GM12801 (cell line): ENCODE measurements around the gene SPTB.

Experiments
- TF ChIP-seq, protein P1 (sequence below): IDR thresholded peaks from one replicate; pipeline ENCODE4 v1.5.1; 2011; ENCODE audit warnings: control low read depth; ENCODE audit not compliant: insufficient read length; ENCODE audit errors: extremely low read depth

SPTB gene

DNA sequence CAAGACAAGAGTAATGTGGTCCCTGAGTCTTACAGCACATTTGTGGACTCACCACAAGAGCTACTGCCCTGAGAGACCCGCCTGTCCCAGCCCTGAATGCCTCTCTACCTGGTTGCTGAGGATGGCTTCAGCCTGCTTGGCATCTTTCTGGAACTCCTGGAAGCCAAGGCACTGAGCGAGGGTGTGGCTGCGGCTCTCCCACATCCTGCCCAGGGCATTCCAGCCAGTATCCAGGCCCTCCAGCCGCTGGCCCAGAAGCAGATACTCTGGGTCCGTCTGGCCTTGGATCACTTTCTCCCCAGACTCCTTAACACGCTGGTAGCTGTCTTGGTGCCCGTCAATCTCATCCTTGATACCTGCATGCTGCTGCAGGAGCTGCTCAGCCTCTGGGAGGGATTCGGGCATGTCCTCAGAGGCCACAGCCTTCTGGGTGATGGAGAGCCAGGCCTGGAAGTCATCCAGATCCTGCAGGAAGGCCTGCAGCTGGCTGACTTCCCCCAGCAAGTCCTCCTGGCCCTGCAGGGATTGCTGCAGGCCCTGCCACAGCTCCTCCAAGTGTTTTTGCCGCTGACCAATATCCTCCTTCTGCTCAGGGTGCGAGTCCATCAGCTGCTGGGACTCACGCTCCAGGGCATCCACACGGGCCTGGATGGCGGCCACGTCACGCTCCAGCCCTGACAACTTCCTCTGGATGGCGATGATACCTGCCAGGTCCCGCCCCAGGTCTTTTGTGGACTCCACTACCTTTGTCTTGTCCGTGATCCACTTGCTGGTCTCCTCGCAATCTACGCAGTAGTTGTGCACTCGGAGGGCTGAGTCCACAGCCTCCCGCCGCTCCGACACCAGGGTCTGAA is 93.2 kb downstream of the SPTB start:
- TF ChIP-seq, protein P1, sequence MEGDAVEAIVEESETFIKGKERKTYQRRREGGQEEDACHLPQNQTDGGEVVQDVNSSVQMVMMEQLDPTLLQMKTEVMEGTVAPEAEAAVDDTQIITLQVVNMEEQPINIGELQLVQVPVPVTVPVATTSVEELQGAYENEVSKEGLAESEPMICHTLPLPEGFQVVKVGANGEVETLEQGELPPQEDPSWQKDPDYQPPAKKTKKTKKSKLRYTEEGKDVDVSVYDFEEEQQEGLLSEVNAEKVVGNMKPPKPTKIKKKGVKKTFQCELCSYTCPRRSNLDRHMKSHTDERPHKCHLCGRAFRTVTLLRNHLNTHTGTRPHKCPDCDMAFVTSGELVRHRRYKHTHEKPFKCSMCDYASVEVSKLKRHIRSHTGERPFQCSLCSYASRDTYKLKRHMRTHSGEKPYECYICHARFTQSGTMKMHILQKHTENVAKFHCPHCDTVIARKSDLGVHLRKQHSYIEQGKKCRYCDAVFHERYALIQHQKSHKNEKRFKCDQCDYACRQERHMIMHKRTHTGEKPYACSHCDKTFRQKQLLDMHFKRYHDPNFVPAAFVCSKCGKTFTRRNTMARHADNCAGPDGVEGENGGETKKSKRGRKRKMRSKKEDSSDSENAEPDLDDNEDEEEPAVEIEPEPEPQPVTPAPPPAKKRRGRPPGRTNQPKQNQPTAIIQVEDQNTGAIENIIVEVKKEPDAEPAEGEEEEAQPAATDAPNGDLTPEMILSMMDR, result no peak

DNA sequence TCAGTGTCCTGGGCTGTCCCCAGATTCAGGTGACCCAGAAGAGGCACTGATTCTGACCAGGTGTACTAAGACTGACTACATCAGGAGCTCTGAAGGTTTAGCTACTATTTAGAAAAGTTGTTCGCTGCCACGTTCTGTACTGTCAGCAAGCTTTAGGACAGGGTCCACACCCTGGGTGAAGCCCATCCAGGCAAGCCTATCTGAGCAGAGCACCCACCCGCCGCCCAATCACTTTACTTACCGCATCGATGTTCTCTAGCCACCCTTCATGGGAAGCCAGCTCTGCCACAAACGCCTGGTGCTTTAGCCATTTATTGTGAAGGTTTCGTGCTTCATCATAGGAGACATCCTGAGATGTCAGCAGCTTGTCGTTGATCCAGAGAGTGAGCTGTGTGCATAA is 95.7 kb downstream of the SPTB start:
- TF ChIP-seq, protein P1, result no peak

DNA sequence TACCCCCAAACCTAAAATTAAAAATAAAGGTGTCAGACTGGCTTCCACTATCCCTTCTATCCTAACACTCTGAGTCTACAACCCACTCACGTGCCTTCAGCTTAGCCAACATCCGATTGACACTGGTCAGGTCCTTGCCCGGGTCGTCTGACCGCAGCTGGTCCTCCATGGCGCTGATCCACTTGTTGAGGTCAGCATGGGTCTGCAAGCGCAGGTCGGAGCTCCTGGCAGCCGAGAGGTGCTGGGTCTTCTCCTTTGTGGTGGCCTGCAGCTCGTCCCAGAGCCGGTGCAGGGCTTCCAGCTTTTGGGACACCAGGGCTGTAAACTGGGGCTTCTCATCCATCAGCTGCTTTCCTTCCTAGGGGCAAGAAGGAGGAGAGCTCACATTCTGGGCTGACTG is 97.5 kb downstream of the SPTB start:
- TF ChIP-seq, protein P1, result no peak

DNA sequence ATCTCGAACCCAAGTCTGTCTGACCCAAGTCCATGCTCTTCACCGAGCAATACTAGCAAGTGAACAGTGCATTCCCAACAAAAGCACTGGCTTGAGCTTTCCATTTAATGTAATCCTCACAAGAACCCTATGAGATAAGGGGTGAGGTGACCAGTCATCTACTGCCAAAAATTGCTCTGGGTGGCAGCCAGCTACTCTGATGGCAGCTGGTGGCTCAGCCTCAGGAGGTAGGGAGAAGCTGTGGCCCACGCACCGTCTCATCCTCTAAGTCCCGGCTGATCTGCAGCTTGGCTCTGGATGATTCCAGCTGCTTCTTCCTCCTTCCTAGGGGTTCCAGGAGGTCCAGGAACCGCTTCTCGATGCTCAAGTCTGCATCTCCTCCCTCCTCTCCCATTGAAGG is 100.2 kb downstream of the SPTB start:
- TF ChIP-seq, protein P1, result no peak

DNA sequence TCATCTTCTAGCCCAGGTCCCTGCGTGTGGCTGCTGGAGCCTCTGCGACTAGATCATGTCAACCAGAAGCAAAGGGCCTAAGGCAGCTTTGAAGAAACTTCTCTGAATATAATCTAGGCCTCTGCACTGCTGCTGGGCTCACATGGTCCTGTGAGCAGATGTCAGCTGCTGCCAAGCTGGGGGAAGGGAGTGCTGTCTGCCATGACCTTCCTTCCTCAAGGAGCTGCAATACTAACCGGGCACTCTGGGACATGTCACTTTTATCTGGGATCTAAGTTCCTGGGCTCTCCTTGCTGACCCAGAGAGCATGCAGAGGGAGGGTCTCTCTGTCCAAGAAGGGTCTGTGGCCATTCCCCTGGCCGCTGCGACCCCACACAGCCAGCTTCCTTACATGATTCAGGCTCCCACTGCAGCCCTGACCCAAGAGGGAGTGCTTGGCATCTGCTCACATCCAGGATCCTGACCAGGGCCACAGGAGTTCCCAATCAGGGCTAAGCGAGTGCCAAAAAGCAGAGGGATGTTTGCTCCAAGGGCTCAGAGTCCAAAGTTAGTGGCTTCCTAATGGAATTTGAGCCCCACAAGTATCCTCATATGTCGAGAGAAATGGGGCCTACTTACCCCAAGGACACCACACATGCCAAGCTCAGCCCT is 101.5 kb downstream of the SPTB start:
- TF ChIP-seq, protein P1, result no peak

DNA sequence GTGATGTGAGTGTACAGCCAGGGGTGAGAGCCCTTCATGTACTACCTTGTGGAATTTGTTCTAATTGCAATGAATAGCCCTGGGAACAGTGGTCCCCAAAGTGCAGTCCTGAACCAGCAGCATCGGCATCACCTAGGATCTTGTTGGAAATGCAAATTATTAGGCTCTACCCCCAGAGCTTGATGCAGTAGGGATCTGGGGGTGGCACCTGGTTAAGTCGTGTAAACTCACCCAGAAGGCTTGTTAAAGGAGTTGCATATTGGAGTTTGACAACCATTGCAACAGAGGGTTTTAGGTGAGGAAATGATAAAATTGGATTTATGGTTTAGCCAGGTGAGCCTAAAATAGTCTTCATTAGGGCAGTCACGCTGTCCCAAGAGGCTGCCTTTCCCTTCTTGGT is 102.2 kb downstream of the SPTB start:
- TF ChIP-seq, protein P1, result no peak

DNA sequence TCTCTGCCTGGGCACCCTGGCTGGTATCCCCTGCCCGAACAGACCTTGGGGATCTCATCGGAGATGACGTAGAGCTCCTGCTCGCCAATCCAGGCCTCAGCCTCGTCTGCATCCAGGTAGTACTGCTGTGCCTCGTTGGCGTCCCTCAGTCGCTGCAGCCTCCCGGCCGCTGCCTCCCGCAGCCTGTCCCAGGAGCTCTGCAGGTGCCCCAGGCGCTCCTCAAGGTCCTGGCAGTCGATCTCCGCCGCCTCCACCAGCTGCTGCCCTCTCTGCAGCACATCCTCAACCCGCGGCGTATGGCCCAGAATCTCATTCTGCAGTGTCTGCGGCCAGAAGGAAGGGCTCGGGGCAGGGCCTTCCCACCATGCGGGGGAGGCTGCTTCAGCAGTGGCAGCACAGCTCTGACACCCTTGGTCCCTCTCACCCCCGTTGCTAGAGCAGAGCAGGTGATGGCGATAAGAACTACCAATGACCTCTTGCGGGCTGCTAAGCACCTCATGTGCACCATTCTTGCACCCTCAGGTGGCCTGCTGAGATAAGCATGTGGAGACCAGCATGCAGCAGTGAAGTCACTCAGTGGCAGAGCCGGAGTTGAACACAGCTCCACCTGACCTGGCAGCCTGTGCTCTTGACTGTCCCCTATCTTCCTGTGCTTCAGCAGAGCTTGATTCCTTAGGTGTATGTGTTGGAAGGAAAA is 104.5 kb downstream of the SPTB start:
- TF ChIP-seq, protein P1, result no peak
